ENCODE data around the gene ST6GALNAC6.

ST6GALNAC6 gene

GRCh38 chr9:127942216-127943010 lies 43.0 kb upstream of the ST6GALNAC6 start:
- no peaks in the 10 kb centered on the region; the same call in 1 of the 2 replicates for H3K36me3 ChIP-seq (ENCODE audit: low read depth)
- H3K27me3 ChIP-seq (ENCODE audit: insufficient read depth, poor library complexity, severe bottlenecking) = no peaks in the 10 kb centered on the region
- no peak overlapping the region for H3K4me3 ChIP-seq (ENCODE audit: severe bottlenecking)
- H3K9me3 ChIP-seq (ENCODE audit: severe bottlenecking) = no peaks in the 10 kb centered on the region
- no peak overlapping the region for H3K27ac ChIP-seq (ENCODE audit: poor library complexity, severe bottlenecking)
- peak; percentile 62 for ATAC-seq (ENCODE audit: low read depth)
- H3K4me1 ChIP-seq (ENCODE audit: insufficient read depth, poor library complexity, severe bottlenecking) = no peaks in the 10 kb centered on the region
- TF ChIP-seq CTCF (IDR thresholded peaks at IDR 0.05; ENCODE audit: poor library complexity, severe bottlenecking) = peak; percentile 76
- no peak for DNase-seq (ENCODE audit: low spot score)

- no peaks in the 10 kb centered on the region; the same call in 1 of the 2 replicates for H3K36me3 ChIP-seq (ENCODE audit: low read depth)
- H3K4me1 ChIP-seq (ENCODE audit: insufficient read depth, poor library complexity, severe bottlenecking) = no peaks in the 10 kb centered on the region
- no peak for DNase-seq (ENCODE audit: low spot score)
- no peaks in the 10 kb centered on the region for H3K27me3 ChIP-seq (ENCODE audit: insufficient read depth, poor library complexity, severe bottlenecking)
- H3K27ac ChIP-seq (ENCODE audit: poor library complexity, severe bottlenecking) = no peak overlapping the region
- no peak overlapping the region for H3K4me3 ChIP-seq (ENCODE audit: severe bottlenecking)
- TF ChIP-seq CTCF (IDR thresholded peaks at IDR 0.05; ENCODE audit: poor library complexity, severe bottlenecking) = no peak
- ATAC-seq (ENCODE audit: low read depth) = no peak
- H3K9me3 ChIP-seq (ENCODE audit: severe bottlenecking) = no peaks in the 10 kb centered on the region
Observed at GRCh38 chr9:127941961-127942215, 42.5 kb upstream of the ST6GALNAC6 start.

- Histone ChIP-seq H3K27ac (ENCODE audit: poor library complexity, severe bottlenecking) (no peak overlapping the region), H3K36me3 (ENCODE audit: low read depth) (no peaks in the 10 kb centered on the region; the same call in 1 of the 2 replicates), H3K4me3 (ENCODE audit: severe bottlenecking) (no peak overlapping the region), H3K9me3 (ENCODE audit: severe bottlenecking) (no peaks in the 10 kb centered on the region), H3K27me3 (ENCODE audit: insufficient read depth, poor library complexity, severe bottlenecking) (no peaks in the 10 kb centered on the region), H3K4me1 (ENCODE audit: insufficient read depth, poor library complexity, severe bottlenecking) (peaks cover 2% of the 10 kb centered on the region)
- ATAC-seq (ENCODE audit: low read depth) (no peak), DNase-seq (ENCODE audit: low spot score) (no peak)
- no peak for TF ChIP-seq CTCF (IDR thresholded peaks at IDR 0.05; ENCODE audit: poor library complexity, severe bottlenecking)
Observed at GRCh38 chr9:127941062-127941960, 41.9 kb upstream of the ST6GALNAC6 start.

GRCh38 chr9:127940593-127940992 lies 41.2 kb upstream of the ST6GALNAC6 start:
- Histone ChIP-seq H3K9me3 (ENCODE audit: severe bottlenecking) (no peaks in the 10 kb centered on the region), H3K27ac (ENCODE audit: poor library complexity, severe bottlenecking) (no peak overlapping the region), H3K27me3 (ENCODE audit: insufficient read depth, poor library complexity, severe bottlenecking) (no peaks in the 10 kb centered on the region), H3K4me3 (ENCODE audit: severe bottlenecking) (no peak overlapping the region), H3K4me1 (ENCODE audit: insufficient read depth, poor library complexity, severe bottlenecking) (peaks cover 6% of the 10 kb centered on the region), H3K36me3 (ENCODE audit: low read depth) (no peaks in the 10 kb centered on the region; the same call in 1 of the 2 replicates)
- ATAC-seq (ENCODE audit: low read depth) (no peak), DNase-seq (ENCODE audit: low spot score) (no peak)
- TF ChIP-seq CTCF (IDR thresholded peaks at IDR 0.05; ENCODE audit: poor library complexity, severe bottlenecking) = no peak
